GM12878 (cell line): ENCODE measurements around the gene SAMD3. TPM values are rescaled to one million over a fixed set of nuclear protein-coding genes. Genes with fewer than 3 reads are reported as not detected.

Source experiments
- ASH2L ChIP-seq: fragments of 300-600, 200-600 bp; sonication (generic); IDR thresholded peaks from 2 replicates; pipeline ENCODE4 v1.6.1; 2017; ENCODE audit warnings: low read depth, mild to moderate bottlenecking, borderline replicate concordance
- BHLHE40 ChIP-seq, 2 experiments: fragments of 450-650 bp in 1 of 2; IDR thresholded peaks; 2 replicates each; pipeline ENCODE4 v1.6.1; 2011 to 2017; ENCODE audit warnings: low read depth in 2 of 2, borderline replicate concordance in 1 of 2, improper control_type of control experiment in 1 of 2, low read length in 1 of 2, mild to moderate bottlenecking in 1 of 2
- CBX5 ChIP-seq: sonication (generic); IDR thresholded peaks from 2 replicates; pipeline ENCODE4 v1.6.1; 2016; ENCODE audit warnings: low read depth, moderate library complexity, mild to moderate bottlenecking, inconsistent platforms
- IKZF1 ChIP-seq: fragments of 450-650 bp; conservative IDR thresholded peaks from 2 replicates; pipeline ENCODE4 v1.6.1; 2017; ENCODE audit warnings: antibody characterized with exemption, mild to moderate bottlenecking
- IKZF2 ChIP-seq, 2 experiments: fragments of 450-650 bp; IDR thresholded peaks; 2 replicates each; pipeline ENCODE4 v1.6.1; 2017; ENCODE audit warnings: mild to moderate bottlenecking in 2 of 2, moderate library complexity in 2 of 2
- LARP7 ChIP-seq: fragments of 450-650 bp; IDR thresholded peaks from 2 replicates; pipeline ENCODE4 v1.6.1; 2017; ENCODE audit warnings: mild to moderate bottlenecking
- MTA2 ChIP-seq: fragments of 450-650 bp; IDR thresholded peaks from 2 replicates; pipeline ENCODE4 v1.6.1; 2016; ENCODE audit warnings: low read depth, mild to moderate bottlenecking, moderate library complexity
- NBN ChIP-seq: fragments of 450-650 bp; IDR thresholded peaks from 2 replicates; pipeline ENCODE4 v1.6.1; 2016
- NFIC ChIP-seq: IDR thresholded peaks from 2 replicates; pipeline ENCODE4 v1.6.1; 2012; ENCODE audit warnings: low read depth, mild to moderate bottlenecking, inconsistent platforms, low read length, moderate library complexity
- NR2C1 ChIP-seq: fragments of 450-650 bp; IDR thresholded peaks from 2 replicates; pipeline ENCODE4 v1.6.1; 2017; ENCODE audit warnings: antibody characterized with exemption, mild to moderate bottlenecking, moderate library complexity
- NR2F1 ChIP-seq: fragments of 450-650 bp; conservative IDR thresholded peaks from 2 replicates; pipeline ENCODE4 v1.6.1; 2017; ENCODE audit warnings: mild to moderate bottlenecking
- RUNX3 ChIP-seq: IDR thresholded peaks from 2 replicates; pipeline ENCODE4 v1.6.1; 2012; ENCODE audit warnings: low read length, inconsistent platforms
- SP1 ChIP-seq: IDR thresholded peaks from one replicate; pipeline ENCODE4 v1.6.1; 2011; ENCODE audit warnings: low read depth, low read length
- polyA plus RNA-seq, 11 experiments: library from polyadenylated mRNA; depleted of rRNA in 4 of 11; unstranded in 6 of 11; stranded (reverse) in 5 of 11; fragments of >200 nt; fragmentation: Nextera tagmentation in 4 of 11; fragmentation: Illumina TruSeq in 1 of 11; extraction: Ambion mirVana in 4 of 11; extraction: Trizol in 1 of 11; gene quantifications; 1 replicate in 1 of 11; 2 replicates in 10 of 11; pipeline versions ENCODE4 v1.2.1 to v1.2.3, GENCODE V29; 2011 to 2016; ENCODE audit warnings: inconsistent platforms in 2 of 11, missing spikeins in 2 of 11, low read depth in 1 of 11
- total RNA-seq, 4 experiments: library from RNA; depleted of rRNA in 3 of 4; stranded (reverse); fragments of >200 nt in 3 of 4; fragmentation: Illumina TruSeq in 1 of 4; extraction: Trizol in 1 of 4; gene quantifications; 2 replicates each; pipeline versions ENCODE4 v1.2.1 to v1.2.3, GENCODE V29; 2013 to 2021
- TF ChIP-seq, protein P1 (sequence below): fragments of 150-350 bp; IDR thresholded peaks from 2 replicates; pipeline ENCODE4 v1.6.1; 2016; ENCODE audit warnings: low read depth, low read length
- TF ChIP-seq, protein P2 (sequence below): IDR thresholded peaks from 2 replicates; pipeline ENCODE4 v1.6.1; 2012; ENCODE audit warnings: low read depth, low read length, improper control_type of control experiment
- TF ChIP-seq, protein P3 (sequence below): fragments of 450-650 bp; IDR thresholded peaks from 2 replicates; pipeline ENCODE4 v1.6.1; 2016; ENCODE audit warnings: mild to moderate bottlenecking
- TF ChIP-seq, protein P4 (sequence below): fragments of 450-650 bp; formaldehyde crosslinking; IDR thresholded peaks from 2 replicates; pipeline ENCODE4 v1.4.0; 2022; ENCODE audit warnings: mild to moderate bottlenecking, moderate library complexity
- TF ChIP-seq, protein P5 (sequence below): fragments of 450-650 bp; IDR thresholded peaks from 2 replicates; pipeline ENCODE4 v1.6.1; 2017; ENCODE audit warnings: mild to moderate bottlenecking, low read depth, inconsistent platforms; ENCODE audit not compliant: poor library complexity, severe bottlenecking

The SAMD3 gene
- total and polyA plus RNA-seq, 10 of the 15 experiments (the other 5 are each of a cell fraction or from before 2014, with no cell fraction given), result 0.04 to 2.3 (median 0.39) TPM; not detected in 2

DNA sequence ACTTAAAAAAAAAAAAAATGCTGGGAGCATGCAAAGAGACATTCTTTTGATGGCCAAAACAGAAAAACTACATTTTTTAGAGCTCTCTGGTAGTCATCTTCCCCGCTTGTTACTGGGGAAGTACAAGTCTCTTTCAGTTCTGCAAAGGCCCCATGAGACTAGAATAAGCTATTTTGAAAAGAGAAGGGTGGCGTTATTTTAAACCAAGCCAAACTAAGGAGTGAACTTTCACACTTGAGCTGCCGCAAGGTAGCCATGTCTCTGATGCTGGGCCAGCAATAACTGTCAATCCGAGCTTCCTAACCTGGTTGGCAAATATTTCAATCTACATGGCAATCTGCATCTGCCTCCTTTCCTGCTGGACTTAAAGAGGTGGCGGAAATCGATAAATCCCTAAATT lies 107.7 kb downstream of the SAMD3 start (continued):
- 0 out of 2 replicates have a peak, but pooled peaks have one; percentile 32 for TF ChIP-seq ASH2L
- peak; percentile 67 for TF ChIP-seq NBN
- TF ChIP-seq NR2F1, result 0 out of 2 replicates have a peak, but pooled peaks have one; percentile 21
- TF ChIP-seq SP1, result no peak
- TF ChIP-seq IKZF1, result peak; percentile 46; the same call in 1 of the 2 replicates
- peak; percentile 16 to 43; a peak in 2 of 4 replicates for TF ChIP-seq IKZF2 (IDR thresholded peaks at IDR 0.05)
- TF ChIP-seq MTA2, result peak; percentile 57
- TF ChIP-seq CBX5, result peak; percentile 67; the same call in 1 of the 2 replicates
- peak; percentile 40; the same call in 1 of the 2 replicates for TF ChIP-seq NFIC
- TF ChIP-seq, protein P1, sequence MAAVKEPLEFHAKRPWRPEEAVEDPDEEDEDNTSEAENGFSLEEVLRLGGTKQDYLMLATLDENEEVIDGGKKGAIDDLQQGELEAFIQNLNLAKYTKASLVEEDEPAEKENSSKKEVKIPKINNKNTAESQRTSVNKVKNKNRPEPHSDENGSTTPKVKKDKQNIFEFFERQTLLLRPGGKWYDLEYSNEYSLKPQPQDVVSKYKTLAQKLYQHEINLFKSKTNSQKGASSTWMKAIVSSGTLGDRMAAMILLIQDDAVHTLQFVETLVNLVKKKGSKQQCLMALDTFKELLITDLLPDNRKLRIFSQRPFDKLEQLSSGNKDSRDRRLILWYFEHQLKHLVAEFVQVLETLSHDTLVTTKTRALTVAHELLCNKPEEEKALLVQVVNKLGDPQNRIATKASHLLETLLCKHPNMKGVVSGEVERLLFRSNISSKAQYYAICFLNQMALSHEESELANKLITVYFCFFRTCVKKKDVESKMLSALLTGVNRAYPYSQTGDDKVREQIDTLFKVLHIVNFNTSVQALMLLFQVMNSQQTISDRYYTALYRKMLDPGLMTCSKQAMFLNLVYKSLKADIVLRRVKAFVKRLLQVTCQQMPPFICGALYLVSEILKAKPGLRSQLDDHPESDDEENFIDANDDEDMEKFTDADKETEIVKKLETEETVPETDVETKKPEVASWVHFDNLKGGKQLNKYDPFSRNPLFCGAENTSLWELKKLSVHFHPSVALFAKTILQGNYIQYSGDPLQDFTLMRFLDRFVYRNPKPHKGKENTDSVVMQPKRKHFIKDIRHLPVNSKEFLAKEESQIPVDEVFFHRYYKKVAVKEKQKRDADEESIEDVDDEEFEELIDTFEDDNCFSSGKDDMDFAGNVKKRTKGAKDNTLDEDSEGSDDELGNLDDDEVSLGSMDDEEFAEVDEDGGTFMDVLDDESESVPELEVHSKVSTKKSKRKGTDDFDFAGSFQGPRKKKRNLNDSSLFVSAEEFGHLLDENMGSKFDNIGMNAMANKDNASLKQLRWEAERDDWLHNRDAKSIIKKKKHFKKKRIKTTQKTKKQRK, result no peak
- TF ChIP-seq RUNX3, result peak; percentile 42; the same call in 1 of the 2 replicates
- TF ChIP-seq, protein P2, sequence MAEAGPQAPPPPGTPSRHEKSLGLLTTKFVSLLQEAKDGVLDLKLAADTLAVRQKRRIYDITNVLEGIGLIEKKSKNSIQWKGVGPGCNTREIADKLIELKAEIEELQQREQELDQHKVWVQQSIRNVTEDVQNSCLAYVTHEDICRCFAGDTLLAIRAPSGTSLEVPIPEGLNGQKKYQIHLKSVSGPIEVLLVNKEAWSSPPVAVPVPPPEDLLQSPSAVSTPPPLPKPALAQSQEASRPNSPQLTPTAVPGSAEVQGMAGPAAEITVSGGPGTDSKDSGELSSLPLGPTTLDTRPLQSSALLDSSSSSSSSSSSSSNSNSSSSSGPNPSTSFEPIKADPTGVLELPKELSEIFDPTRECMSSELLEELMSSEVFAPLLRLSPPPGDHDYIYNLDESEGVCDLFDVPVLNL, result no peak
- TF ChIP-seq, protein P3, sequence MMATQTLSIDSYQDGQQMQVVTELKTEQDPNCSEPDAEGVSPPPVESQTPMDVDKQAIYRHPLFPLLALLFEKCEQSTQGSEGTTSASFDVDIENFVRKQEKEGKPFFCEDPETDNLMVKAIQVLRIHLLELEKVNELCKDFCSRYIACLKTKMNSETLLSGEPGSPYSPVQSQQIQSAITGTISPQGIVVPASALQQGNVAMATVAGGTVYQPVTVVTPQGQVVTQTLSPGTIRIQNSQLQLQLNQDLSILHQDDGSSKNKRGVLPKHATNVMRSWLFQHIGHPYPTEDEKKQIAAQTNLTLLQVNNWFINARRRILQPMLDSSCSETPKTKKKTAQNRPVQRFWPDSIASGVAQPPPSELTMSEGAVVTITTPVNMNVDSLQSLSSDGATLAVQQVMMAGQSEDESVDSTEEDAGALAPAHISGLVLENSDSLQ, result peak; percentile 59; the same call in 1 of the 2 replicates
- TF ChIP-seq, protein P4, sequence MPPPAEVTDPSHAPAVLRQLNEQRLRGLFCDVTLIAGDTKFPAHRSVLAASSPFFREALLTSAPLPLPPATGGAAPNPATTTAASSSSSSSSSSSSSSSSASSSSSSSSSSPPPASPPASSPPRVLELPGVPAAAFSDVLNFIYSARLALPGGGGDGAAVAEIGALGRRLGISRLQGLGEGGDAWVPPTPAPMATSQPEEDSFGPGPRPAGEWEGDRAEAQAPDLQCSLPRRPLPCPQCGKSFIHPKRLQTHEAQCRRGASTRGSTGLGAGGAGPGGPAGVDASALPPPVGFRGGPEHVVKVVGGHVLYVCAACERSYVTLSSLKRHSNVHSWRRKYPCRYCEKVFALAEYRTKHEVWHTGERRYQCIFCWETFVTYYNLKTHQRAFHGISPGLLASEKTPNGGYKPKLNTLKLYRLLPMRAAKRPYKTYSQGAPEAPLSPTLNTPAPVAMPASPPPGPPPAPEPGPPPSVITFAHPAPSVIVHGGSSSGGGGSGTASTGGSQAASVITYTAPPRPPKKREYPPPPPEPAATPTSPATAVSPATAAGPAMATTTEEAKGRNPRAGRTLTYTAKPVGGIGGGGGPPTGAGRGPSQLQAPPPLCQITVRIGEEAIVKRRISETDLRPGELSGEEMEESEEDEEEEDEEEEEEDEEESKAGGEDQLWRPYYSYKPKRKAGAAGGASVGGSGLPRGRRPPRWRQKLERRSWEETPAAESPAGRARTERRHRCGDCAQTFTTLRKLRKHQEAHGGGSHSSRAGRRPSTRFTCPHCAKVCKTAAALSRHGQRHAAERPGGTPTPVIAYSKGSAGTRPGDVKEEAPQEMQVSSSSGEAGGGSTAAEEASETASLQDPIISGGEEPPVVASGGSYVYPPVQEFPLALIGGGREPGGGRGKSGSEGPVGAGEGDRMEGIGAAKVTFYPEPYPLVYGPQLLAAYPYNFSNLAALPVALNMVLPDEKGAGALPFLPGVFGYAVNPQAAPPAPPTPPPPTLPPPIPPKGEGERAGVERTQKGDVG (CRISPR knock-in tag), result no peak
- 0 out of 4 replicates have a peak, but pooled peaks of 1 of the 2 experiments have one; percentile 29 for TF ChIP-seq BHLHE40 (IDR thresholded peaks at IDR 0.05; ENCODE audit: borderline replicate concordance in 1 of 2, low read depth in 2 of 2, low read length in 1 of 2)
- TF ChIP-seq, protein P5, sequence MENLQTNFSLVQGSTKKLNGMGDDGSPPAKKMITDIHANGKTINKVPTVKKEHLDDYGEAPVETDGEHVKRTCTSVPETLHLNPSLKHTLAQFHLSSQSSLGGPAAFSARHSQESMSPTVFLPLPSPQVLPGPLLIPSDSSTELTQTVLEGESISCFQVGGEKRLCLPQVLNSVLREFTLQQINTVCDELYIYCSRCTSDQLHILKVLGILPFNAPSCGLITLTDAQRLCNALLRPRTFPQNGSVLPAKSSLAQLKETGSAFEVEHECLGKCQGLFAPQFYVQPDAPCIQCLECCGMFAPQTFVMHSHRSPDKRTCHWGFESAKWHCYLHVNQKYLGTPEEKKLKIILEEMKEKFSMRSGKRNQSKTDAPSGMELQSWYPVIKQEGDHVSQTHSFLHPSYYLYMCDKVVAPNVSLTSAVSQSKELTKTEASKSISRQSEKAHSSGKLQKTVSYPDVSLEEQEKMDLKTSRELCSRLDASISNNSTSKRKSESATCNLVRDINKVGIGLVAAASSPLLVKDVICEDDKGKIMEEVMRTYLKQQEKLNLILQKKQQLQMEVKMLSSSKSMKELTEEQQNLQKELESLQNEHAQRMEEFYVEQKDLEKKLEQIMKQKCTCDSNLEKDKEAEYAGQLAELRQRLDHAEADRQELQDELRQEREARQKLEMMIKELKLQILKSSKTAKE, result peak; percentile 53
- TF ChIP-seq NR2C1, result peak; percentile 59; the same call in 1 of the 2 replicates
- TF ChIP-seq LARP7, result no peak
